ENCODE data around the gene FAM174C. TPM values are rescaled to one million over a fixed set of nuclear protein-coding genes. Genes with fewer than 3 reads are reported as not detected.

Gene FAM174C
- polyA plus RNA-seq, 1 donor (not counting 4 experiments of a cell fraction or from before 2014, with no cell fraction given), result 18.5 TPM

DNA sequence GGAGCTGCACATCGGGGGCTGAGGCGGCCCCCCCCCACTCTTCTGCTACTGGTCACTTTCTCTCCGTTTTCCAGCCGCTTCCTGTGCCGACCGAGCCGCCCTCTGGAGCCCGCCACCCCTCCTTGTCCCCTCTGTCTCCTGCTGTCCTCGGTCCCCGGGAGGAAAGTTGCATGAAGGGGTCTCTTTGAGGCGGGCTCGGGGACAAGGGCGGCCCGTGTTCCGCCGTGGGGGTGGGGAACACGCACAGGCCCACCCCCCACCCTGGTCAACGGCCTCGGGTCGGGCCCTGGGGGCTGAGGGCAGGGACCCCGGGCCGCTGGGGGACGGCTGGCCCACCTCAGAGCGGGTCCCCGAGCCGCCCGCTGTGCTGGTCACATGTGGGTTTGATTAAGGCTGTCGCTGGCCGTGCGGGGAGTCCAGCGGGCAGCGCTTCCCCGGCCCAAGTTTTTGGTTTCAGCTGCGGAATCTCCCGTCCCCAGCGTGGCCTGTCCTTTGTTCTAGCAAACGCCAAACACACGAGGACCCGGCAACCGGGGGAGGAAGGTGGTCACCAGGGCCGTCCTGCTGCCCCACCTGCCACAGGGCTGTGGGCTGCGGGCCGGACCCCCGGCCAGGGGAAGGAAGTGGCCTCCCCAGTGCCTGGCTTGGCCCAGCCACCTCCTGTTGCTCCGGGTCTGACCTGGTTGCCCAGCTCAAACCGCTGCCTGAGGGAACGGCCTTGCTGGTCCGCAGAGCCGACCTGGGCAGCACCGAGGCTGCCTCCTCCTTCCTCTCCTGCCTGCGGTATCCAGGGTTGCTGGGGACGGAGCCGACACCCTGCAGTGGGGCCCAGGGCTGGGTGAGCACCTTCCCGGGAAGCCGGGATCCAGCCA is 12.3 kb downstream of the FAM174C start:
- FAIRE-seq, result no peak
- H3K9me1 ChIP-seq (ENCODE audit: control insufficient read depth, extremely low read depth, insufficient read depth, low read length), result no peaks in the 10 kb centered on the region
- no peak overlapping the region for H3K27ac ChIP-seq (ENCODE audit: control insufficient read depth, insufficient read depth, low read length)
- no peak overlapping the region for H3K4me3 ChIP-seq (ENCODE audit: control insufficient read depth in 2 of 3, extremely low read depth in 1 of 3, insufficient read depth in 2 of 3, low read depth in 1 of 3, low read length in 3 of 3)
- H3K27me3 ChIP-seq (ENCODE audit: control insufficient read depth, extremely low read depth, insufficient read depth, low read length), result peaks cover 90% of the 10 kb centered on the region
- H2AFZ ChIP-seq (ENCODE audit: control insufficient read depth, low read length), result no peak overlapping the region
- H3K79me2 ChIP-seq (ENCODE audit: control insufficient read depth, insufficient read depth, low read length), result no peaks in the 10 kb centered on the region
- dilution Hi-C loops (cut with MboI; ENCODE audit: extremely low pct_ligation_motif_present, low sequenced_read_pairs), result no loop called here
- TF ChIP-seq EZH2 (IDR thresholded peaks at IDR 0.05; ENCODE audit: low read length), result peak; percentile 44
- TF ChIP-seq, protein P1, sequence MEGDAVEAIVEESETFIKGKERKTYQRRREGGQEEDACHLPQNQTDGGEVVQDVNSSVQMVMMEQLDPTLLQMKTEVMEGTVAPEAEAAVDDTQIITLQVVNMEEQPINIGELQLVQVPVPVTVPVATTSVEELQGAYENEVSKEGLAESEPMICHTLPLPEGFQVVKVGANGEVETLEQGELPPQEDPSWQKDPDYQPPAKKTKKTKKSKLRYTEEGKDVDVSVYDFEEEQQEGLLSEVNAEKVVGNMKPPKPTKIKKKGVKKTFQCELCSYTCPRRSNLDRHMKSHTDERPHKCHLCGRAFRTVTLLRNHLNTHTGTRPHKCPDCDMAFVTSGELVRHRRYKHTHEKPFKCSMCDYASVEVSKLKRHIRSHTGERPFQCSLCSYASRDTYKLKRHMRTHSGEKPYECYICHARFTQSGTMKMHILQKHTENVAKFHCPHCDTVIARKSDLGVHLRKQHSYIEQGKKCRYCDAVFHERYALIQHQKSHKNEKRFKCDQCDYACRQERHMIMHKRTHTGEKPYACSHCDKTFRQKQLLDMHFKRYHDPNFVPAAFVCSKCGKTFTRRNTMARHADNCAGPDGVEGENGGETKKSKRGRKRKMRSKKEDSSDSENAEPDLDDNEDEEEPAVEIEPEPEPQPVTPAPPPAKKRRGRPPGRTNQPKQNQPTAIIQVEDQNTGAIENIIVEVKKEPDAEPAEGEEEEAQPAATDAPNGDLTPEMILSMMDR (optimal IDR thresholded peaks at IDR 0.05 in 1 of 3, IDR thresholded peaks at IDR 0.05 in 1 of 3, conservative IDR thresholded peaks at IDR 0.05 in 1 of 3; ENCODE audit: extremely low read depth in 1 of 3, insufficient read depth in 2 of 3, low read length in 3 of 3), result no peak
- no peaks in the 10 kb centered on the region for H3K9me3 ChIP-seq (ENCODE audit: control insufficient read depth, low read depth, low read length)
- DNase-seq (ENCODE audit: low read depth, low spot score), result no peak
- peaks cover 3% of the 10 kb centered on the region for H4K20me1 ChIP-seq (ENCODE audit: control insufficient read depth, extremely low read depth, insufficient read depth, low read length)
- no peaks in the 10 kb centered on the region for H3K4me1 ChIP-seq (ENCODE audit: control insufficient read depth, extremely low read depth, insufficient read depth, low read length)
- H3K9ac ChIP-seq (ENCODE audit: control insufficient read depth, extremely low read depth, insufficient read depth, low read length), result no peak overlapping the region
- H3K36me3 ChIP-seq (ENCODE audit: control insufficient read depth in 2 of 2, extremely low read depth in 1 of 2, insufficient read depth in 2 of 2, low read length in 2 of 2), result no peaks in the 10 kb centered on the region
- H3K4me2 ChIP-seq (ENCODE audit: control insufficient read depth, extremely low read depth, insufficient read depth, low read depth, low read length), result no peak overlapping the region

DNA sequence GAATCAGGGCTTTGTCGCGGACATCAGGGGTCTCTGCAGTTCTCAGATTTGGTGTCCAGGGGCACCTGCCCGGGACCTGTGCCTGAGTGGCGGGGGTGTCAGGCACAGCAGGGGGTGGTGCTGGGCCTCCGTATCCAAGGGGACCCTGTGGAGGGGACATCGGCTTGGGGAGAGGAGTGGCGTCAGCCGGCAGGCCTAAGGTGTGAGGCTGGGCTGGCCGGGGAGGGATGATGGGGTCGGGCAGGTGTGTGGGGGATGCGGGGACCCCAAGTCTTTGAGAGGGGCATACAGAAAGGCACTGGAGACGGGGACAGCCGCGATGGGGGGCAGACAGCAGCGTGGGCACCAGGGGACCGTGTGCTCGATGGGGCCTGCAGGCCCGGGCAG is 12.9 kb downstream of the FAM174C start:
- Histone ChIP-seq H3K9me1 (ENCODE audit: control insufficient read depth, extremely low read depth, insufficient read depth, low read length) (no peaks in the 10 kb centered on the region), H3K27me3 (ENCODE audit: control insufficient read depth, extremely low read depth, insufficient read depth, low read length) (peaks cover 91% of the 10 kb centered on the region), H3K4me3 (ENCODE audit: control insufficient read depth in 2 of 3, extremely low read depth in 1 of 3, insufficient read depth in 2 of 3, low read depth in 1 of 3, low read length in 3 of 3) (no peak overlapping the region), H3K9me3 (ENCODE audit: control insufficient read depth, low read depth, low read length) (no peaks in the 10 kb centered on the region), H3K27ac (ENCODE audit: control insufficient read depth, insufficient read depth, low read length) (no peak overlapping the region), H3K36me3 (ENCODE audit: control insufficient read depth in 2 of 2, extremely low read depth in 1 of 2, insufficient read depth in 2 of 2, low read length in 2 of 2) (no peaks in the 10 kb centered on the region), H3K4me1 (ENCODE audit: control insufficient read depth, extremely low read depth, insufficient read depth, low read length) (no peaks in the 10 kb centered on the region), H3K4me2 (ENCODE audit: control insufficient read depth, extremely low read depth, insufficient read depth, low read depth, low read length) (no peak overlapping the region), H2AFZ (ENCODE audit: control insufficient read depth, low read length) (no peak overlapping the region), H3K9ac (ENCODE audit: control insufficient read depth, extremely low read depth, insufficient read depth, low read length) (no peak overlapping the region), H3K79me2 (ENCODE audit: control insufficient read depth, insufficient read depth, low read length) (no peaks in the 10 kb centered on the region), H4K20me1 (ENCODE audit: control insufficient read depth, extremely low read depth, insufficient read depth, low read length) (peaks cover 3% of the 10 kb centered on the region)
- dilution Hi-C loops (cut with MboI; ENCODE audit: extremely low pct_ligation_motif_present, low sequenced_read_pairs), result no loop called here
- no peak for TF ChIP-seq EZH2 (IDR thresholded peaks at IDR 0.05; ENCODE audit: low read length)
- TF ChIP-seq, protein P1 (optimal IDR thresholded peaks at IDR 0.05 in 1 of 3, IDR thresholded peaks at IDR 0.05 in 1 of 3, conservative IDR thresholded peaks at IDR 0.05 in 1 of 3; ENCODE audit: extremely low read depth in 1 of 3, insufficient read depth in 2 of 3, low read length in 3 of 3), result no peak
- FAIRE-seq (no peak), DNase-seq (ENCODE audit: low read depth, low spot score) (no peak)

Measured in keratinocyte (primary cell).